Measurements from ENCODE around the gene DEPDC1B. TPM values are rescaled to one million over a fixed set of nuclear protein-coding genes. Genes with fewer than 3 reads are reported as not detected.

Gene DEPDC1B
- total and polyA plus RNA-seq, 2 of the 8 experiments (the other 6 are each of a cell fraction or from before 2014, with no cell fraction given) = 30.8 to 67.4 TPM

- Histone ChIP-seq H2BK20ac (ENCODE audit: low read length) (no peak overlapping the region), H3K27ac (ENCODE audit: low read depth, low read length) (no peak overlapping the region), H2AFZ (ENCODE audit: low read length) (no peak overlapping the region), H3K79me1 (ENCODE audit: low read depth, low read length) (no peaks in the 10 kb centered on the region; the same call in 1 of the 2 replicates), H3K9me3 (ENCODE audit: insufficient read depth in 2 of 2, low read depth in 1 of 2, low read length in 1 of 2) (no peaks in the 10 kb centered on the region), H3K9ac (replicated peaks in 1 of 4; ENCODE audit: extremely low read depth in 1 of 4, low read depth in 3 of 4, low read length in 3 of 4) (no peak overlapping the region), H2BK12ac (ENCODE audit: low read depth, low read length) (no peak overlapping the region), H3K27me3 (replicated peaks in 1 of 4; ENCODE audit: control insufficient read depth in 3 of 4, extremely low read depth in 1 of 4, insufficient read depth in 3 of 4, low read length in 3 of 4) (no peaks in the 10 kb centered on the region), H3K23ac (ENCODE audit: insufficient read length) (no peak overlapping the region), H2BK5ac (ENCODE audit: low read depth, low read length) (no peak overlapping the region), H2AK5ac (ENCODE audit: low read depth, low read length) (no peak overlapping the region), H3K79me2 (ENCODE audit: control insufficient read depth in 1 of 2, insufficient read depth in 2 of 2, low read length in 2 of 2) (peaks cover 10 to 99% of the 10 kb centered on the region in 2 experiments), H2BK15ac (ENCODE audit: low read length) (no peak overlapping the region), H3K4me3 (ENCODE audit: extremely low read depth in 1 of 4, insufficient read depth in 2 of 4, low read depth in 3 of 4, low read length in 4 of 4) (no peak overlapping the region), H3K4me1 (replicated peaks in 1 of 4; ENCODE audit: control insufficient read depth in 3 of 4, insufficient read depth in 4 of 4, low read length in 3 of 4) (peaks cover 0 to 2% (median 0%) of the 10 kb centered on the region in 4 experiments; a peak in 1 of 7 replicates), H3K4ac (replicated peaks; ENCODE audit: insufficient read length, low read depth, low read length) (no peak overlapping the region), H3K18ac (ENCODE audit: extremely low read depth, low read length) (no peak overlapping the region), H2BK120ac (replicated peaks; ENCODE audit: low read depth, low read length) (no peak overlapping the region), H4K8ac (ENCODE audit: extremely low read depth, insufficient read depth, low read length) (no peak overlapping the region), H3K4me2 (ENCODE audit: insufficient read depth in 1 of 2, low read depth in 2 of 2, low read length in 2 of 2) (no peak overlapping the region), H3K36me3 (ENCODE audit: control insufficient read depth in 2 of 4, insufficient read depth in 4 of 4, low read length in 3 of 4) (peaks cover 6 to 21% (median 13%) of the 10 kb centered on the region in 4 experiments; a peak in 6 of 8 replicates), H4K5ac (ENCODE audit: insufficient read length, low read depth, low read length) (no peak overlapping the region), H3K56ac (replicated peaks; ENCODE audit: insufficient read length, low read depth, low read length) (no peak overlapping the region), H3K14ac (ENCODE audit: insufficient read length) (no peak overlapping the region), H3K23me2 (ENCODE audit: low read depth, low read length) (no peaks in the 10 kb centered on the region), H4K20me1 (replicated peaks in 1 of 2; ENCODE audit: control insufficient read depth in 1 of 2, insufficient read depth in 2 of 2, low read length in 2 of 2) (peaks cover 3 to 6% of the 10 kb centered on the region in 2 experiments), H4K91ac (replicated peaks; ENCODE audit: insufficient read length, low read length) (no peak overlapping the region)
- WGBS, 2 experiments (ENCODE audit: extremely low coverage in 1 of 2, insufficient coverage in 1 of 2, insufficient read length in 1 of 2, insufficient replicate concordance in 2 of 2, low coverage in 1 of 2, low lambda C conversion rate in 2 of 2, missing lambda C conversion rate in 1 of 2) = 86% methylated on average over 1 of the region's 1 CpG; no CpG with 5 or more reads in 1 of the 2 experiments
- no peak for TF ChIP-seq TEAD4 (IDR thresholded peaks at IDR 0.05; ENCODE audit: low read depth, low read length)
- TF ChIP-seq SUZ12 (IDR thresholded peaks at IDR 0.05; ENCODE audit: low read length) = no peak
- no peak for TF ChIP-seq EP300 (IDR thresholded peaks at IDR 0.05; ENCODE audit: borderline replicate concordance in 1 of 2, low read depth in 2 of 2, low read length in 2 of 2)
- no peak for TF ChIP-seq NRF1 (IDR thresholded peaks at IDR 0.05; ENCODE audit: low read depth, low read length)
- TF ChIP-seq GTF2F1 (IDR thresholded peaks at IDR 0.05; ENCODE audit: borderline replicate concordance, low read depth, low read length) = no peak
- no peak for TF ChIP-seq POLR2AphosphoS5 (IDR thresholded peaks at IDR 0.05; ENCODE audit: low read depth, low read length)
- no peak for TF ChIP-seq SP4 (IDR thresholded peaks at IDR 0.05; ENCODE audit: low read length)
- no peak for TF ChIP-seq KDM5A (IDR thresholded peaks at IDR 0.05; ENCODE audit: low read length)
- TF ChIP-seq, protein P1, sequence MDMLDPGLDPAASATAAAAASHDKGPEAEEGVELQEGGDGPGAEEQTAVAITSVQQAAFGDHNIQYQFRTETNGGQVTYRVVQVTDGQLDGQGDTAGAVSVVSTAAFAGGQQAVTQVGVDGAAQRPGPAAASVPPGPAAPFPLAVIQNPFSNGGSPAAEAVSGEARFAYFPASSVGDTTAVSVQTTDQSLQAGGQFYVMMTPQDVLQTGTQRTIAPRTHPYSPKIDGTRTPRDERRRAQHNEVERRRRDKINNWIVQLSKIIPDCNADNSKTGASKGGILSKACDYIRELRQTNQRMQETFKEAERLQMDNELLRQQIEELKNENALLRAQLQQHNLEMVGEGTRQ (IDR thresholded peaks at IDR 0.05; ENCODE audit: low read length) = no peak
- no peak for TF ChIP-seq TAF7 (optimal IDR thresholded peaks at IDR 0.05; ENCODE audit: borderline replicate concordance, low read depth, low read length)
- TF ChIP-seq MAFK (IDR thresholded peaks at IDR 0.05; ENCODE audit: low read depth, low read length) = no peak
- ChIA-PET CTCF (ENCODE audit: partially characterized antibody) (interaction anchor here (0.8 to 4.0 kb wide), 14 partner anchors 10 to 281 kb away, joined by 3 to 34 read pairs (median 4); partner anchors contain the start of gene DEPDC1B), POLR2A (ENCODE audit: partially characterized antibody) (interaction anchor here (4.3 kb wide), 1 partner anchor 11 kb away, joined by 27 read pairs; the partner anchor contains the start of gene DEPDC1B)
- no peak for FAIRE-seq
- no peak for DNase-seq (ENCODE audit: low read depth in 1 of 2, low spot score in 2 of 2)
Measured at GRCh38 chr5:60688980-60689379, 11.0 kb downstream of the DEPDC1B start.

All from H1 (cell line).